ENCODE data around the gene CDCA7L.
A peak's percentile ranks its signal among the peaks of the same experiment; 100 is the strongest.

The CDCA7L gene

DNA sequence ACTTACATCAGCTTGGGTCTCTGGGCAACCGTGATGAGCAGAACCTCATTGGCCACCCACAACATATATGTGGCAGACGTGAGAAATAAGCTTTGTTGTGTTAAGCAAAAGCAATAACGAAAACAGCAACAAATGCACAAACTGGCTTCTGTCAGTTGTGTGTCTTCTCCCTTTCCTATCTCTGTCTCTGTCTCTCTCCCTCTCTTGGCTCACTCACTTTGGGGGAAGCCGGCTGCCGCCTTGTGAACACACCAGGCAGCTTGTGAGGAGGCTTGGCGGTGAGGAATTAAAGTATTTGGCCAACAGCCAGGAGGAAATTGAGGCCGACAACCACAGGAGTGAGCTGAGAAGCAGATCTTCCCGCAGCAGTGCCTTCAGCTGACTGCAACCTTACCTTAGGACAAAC is 21.9 kb upstream of the CDCA7L start:
- Histone ChIP-seq H3K4me3 (no peak overlapping the region), H4K20me1 (no peaks in the 10 kb centered on the region), H3K4me2 (peak overlapping the region; percentile 30 to 64 (median 55); a peak in 21 of 22 replicates), H3K36me3 (no peaks in the 10 kb centered on the region), H3K9ac (no peak overlapping the region), H3K4me1 (peaks cover 16 to 30% (median 24%) of the 10 kb centered on the region in 10 experiments), H3K27ac (no peak overlapping the region), H3K9me3 (replicated peaks in 1 of 11) (peaks cover 8 to 20% (median 16%) of the 10 kb centered on the region in 11 experiments; a peak in 21 of 22 replicates), H3K27me3 (no peaks in the 10 kb centered on the region)
- TF ChIP-seq Cebpa-rat (IDR thresholded peaks at IDR 0.05) = no peak

DNA sequence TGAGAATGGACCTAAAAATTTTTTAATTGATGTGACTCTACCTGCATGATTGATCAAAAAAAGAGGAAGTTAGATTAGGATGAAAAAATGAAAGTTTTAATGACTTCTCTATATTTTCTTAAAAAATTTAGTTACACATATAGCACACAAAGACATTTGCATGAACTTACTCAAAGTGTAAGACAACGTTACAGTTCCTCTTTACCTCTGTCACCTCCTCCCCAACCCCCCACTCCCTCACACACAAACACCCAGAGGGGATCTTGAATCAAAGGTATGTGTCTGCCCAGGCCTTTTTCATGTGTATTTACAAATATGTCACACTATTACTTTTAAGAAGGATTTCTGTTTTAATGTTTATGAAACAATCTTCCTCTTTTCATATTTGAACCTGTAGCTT is 20.6 kb upstream of the CDCA7L start:
- Histone ChIP-seq H3K4me1 (peaks cover 15 to 27% (median 21%) of the 10 kb centered on the region in 10 experiments), H3K36me3 (no peaks in the 10 kb centered on the region), H3K9ac (no peak overlapping the region), H4K20me1 (no peaks in the 10 kb centered on the region), H3K27me3 (no peaks in the 10 kb centered on the region), H3K4me3 (no peak overlapping the region), H3K9me3 (replicated peaks in 1 of 11) (peaks cover 0 to 7% (median 2%) of the 10 kb centered on the region in 11 experiments; a peak in 9 of 22 replicates), H3K27ac (no peak overlapping the region), H3K4me2 (peak overlapping the region in 6 of 11 experiments; percentile 9 to 55 (median 33); a peak in 6 of 22 replicates)
- TF ChIP-seq Cebpa-rat (IDR thresholded peaks at IDR 0.05) = no peak

DNA sequence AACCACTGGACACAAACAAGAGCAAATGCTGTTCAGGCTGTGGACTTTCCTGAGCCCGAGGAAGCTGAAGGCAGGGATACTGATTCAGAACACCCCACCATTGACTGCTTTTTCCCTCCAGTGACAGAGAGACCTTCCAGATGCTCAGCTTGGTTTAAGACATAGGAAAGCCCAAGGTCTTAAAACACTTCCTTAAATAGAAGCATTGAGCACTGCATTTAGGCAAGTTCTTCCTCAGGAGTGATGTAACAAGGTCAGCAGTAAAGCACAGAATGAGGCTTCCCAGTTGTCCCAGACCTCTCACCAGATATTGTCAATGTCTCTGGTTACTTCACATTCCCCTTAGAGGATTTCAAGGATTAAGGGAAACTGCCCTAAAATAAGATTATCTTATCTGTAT is 19.6 kb upstream of the CDCA7L start:
- no peak overlapping the region for H3K4me3 ChIP-seq
- peaks cover 15 to 27% (median 21%) of the 10 kb centered on the region in 10 experiments for H3K4me1 ChIP-seq
- H3K27ac ChIP-seq = no peak overlapping the region
- no peaks in the 10 kb centered on the region for H4K20me1 ChIP-seq
- no peak for TF ChIP-seq Cebpa-rat (IDR thresholded peaks at IDR 0.05)
- no peaks in the 10 kb centered on the region for H3K27me3 ChIP-seq
- no peak overlapping the region for H3K9ac ChIP-seq
- peaks cover 0 to 2% (median 0%) of the 10 kb centered on the region in 11 experiments; a peak in 1 of 22 replicates for H3K9me3 ChIP-seq (replicated peaks in 1 of 11)
- H3K36me3 ChIP-seq = no peaks in the 10 kb centered on the region
- H3K4me2 ChIP-seq = no peak overlapping the region

DNA sequence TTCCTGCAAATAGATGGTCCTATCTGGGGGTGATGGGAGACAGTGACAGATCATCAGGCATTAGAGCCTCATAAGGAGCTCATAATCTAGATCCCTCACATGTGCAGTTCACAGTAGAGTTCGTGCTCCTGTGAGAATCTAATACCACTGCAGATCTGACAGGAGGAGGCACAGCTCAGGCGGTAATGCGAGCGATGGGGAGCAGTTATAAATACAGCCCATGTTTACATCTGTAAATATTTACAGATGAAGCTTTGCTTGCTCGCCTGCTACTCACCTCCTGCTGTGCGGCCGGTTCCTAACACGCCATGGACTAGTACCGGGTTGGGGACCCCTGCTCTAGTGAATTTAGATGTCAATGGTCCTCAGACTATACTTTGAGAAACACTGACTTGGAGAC is 17.0 kb upstream of the CDCA7L start:
- Histone ChIP-seq H3K27ac (no peak overlapping the region), H3K4me1 (peaks cover 8 to 21% (median 15%) of the 10 kb centered on the region in 10 experiments), H3K36me3 (no peaks in the 10 kb centered on the region), H3K27me3 (no peaks in the 10 kb centered on the region), H3K9me3 (replicated peaks in 1 of 11) (no peaks in the 10 kb centered on the region), H3K9ac (no peak overlapping the region), H3K4me2 (no peak overlapping the region), H3K4me3 (no peak overlapping the region), H4K20me1 (no peaks in the 10 kb centered on the region)
- no peak for TF ChIP-seq Cebpa-rat (IDR thresholded peaks at IDR 0.05)

DNA sequence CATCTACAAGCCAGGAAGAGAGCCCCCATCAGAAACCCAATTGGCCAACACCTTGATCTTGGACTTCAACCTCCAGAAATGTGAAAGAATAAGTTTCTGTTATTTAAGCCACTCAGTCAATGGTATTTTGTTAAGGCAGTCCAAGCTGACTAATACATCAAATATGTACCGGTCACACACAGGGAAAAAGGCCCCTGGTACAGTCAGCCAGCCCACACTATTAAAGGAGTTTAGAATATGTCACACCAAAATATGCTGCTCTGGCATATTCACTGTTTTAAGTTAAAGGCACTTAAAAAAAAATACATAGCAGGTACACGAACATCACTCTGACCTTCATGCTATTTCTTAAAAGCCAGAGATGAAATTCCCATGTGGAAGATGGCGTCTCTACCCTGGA is 15.2 kb upstream of the CDCA7L start:
- Histone ChIP-seq H3K4me3 (no peak overlapping the region), H3K9me3 (replicated peaks in 1 of 11) (no peaks in the 10 kb centered on the region; a peak in 1 of 22 replicates), H3K4me2 (no peak overlapping the region), H3K9ac (no peak overlapping the region), H4K20me1 (no peaks in the 10 kb centered on the region), H3K27ac (no peak overlapping the region), H3K4me1 (peaks cover 0 to 5% (median 2%) of the 10 kb centered on the region in 10 experiments; a peak in 6 of 20 replicates), H3K36me3 (no peaks in the 10 kb centered on the region), H3K27me3 (no peaks in the 10 kb centered on the region)
- no peak for TF ChIP-seq Cebpa-rat (IDR thresholded peaks at IDR 0.05)

DNA sequence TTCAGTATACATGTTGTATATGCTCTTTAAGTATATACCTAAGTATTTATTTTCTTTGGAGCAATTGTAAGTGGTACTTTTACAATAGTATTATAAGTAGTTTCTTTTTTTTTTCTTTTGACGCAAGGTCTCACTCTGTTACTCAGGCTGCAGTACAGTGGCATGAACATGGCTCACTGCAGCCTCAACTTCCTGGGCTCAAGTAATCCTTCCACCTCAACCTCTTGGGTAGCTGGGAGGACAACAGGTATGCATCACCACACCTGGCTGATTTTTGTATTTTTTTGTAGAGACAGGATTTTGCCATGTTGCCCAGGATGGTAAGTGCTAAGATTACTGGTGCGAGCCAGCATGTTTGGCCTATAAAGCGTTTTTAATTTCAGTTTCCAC is 13.7 kb upstream of the CDCA7L start:
- Histone ChIP-seq H3K4me1 (no peaks in the 10 kb centered on the region), H3K9ac (no peak overlapping the region), H3K9me3 (replicated peaks in 1 of 11) (no peaks in the 10 kb centered on the region; a peak in 1 of 22 replicates), H3K4me3 (no peak overlapping the region), H3K27ac (no peak overlapping the region), H3K27me3 (no peaks in the 10 kb centered on the region), H3K36me3 (no peaks in the 10 kb centered on the region), H4K20me1 (no peaks in the 10 kb centered on the region), H3K4me2 (no peak overlapping the region)
- no peak for TF ChIP-seq Cebpa-rat (IDR thresholded peaks at IDR 0.05)

DNA sequence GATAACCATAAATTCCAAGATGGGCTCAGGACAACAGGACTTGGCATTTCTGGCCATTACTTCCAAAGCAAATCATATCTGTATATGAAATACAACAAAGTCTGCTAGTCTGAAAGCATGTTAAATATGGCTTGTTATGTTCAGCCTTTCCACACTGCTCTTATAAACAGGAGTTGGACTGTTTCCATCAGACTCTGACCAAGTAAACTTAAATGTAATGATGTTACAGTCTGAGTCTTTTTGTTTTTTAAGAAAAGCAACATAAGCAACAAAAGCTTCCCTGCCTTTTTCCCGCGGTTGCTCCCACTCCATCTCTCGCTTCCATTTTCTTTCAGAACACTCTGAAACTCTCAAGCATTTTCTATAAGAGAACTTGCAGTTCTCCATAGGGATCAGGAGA is 8.1 kb upstream of the CDCA7L start:
- no peak overlapping the region for H3K9ac ChIP-seq
- no peaks in the 10 kb centered on the region for H3K27me3 ChIP-seq
- no peaks in the 10 kb centered on the region for H3K36me3 ChIP-seq
- no peak for TF ChIP-seq Cebpa-rat (IDR thresholded peaks at IDR 0.05)
- no peaks in the 10 kb centered on the region for H3K4me1 ChIP-seq
- H3K4me3 ChIP-seq = no peak overlapping the region
- H3K9me3 ChIP-seq (replicated peaks in 1 of 11) = no peaks in the 10 kb centered on the region; a peak in 1 of 22 replicates
- no peaks in the 10 kb centered on the region for H4K20me1 ChIP-seq
- H3K27ac ChIP-seq = no peak overlapping the region
- H3K4me2 ChIP-seq = no peak overlapping the region

DNA sequence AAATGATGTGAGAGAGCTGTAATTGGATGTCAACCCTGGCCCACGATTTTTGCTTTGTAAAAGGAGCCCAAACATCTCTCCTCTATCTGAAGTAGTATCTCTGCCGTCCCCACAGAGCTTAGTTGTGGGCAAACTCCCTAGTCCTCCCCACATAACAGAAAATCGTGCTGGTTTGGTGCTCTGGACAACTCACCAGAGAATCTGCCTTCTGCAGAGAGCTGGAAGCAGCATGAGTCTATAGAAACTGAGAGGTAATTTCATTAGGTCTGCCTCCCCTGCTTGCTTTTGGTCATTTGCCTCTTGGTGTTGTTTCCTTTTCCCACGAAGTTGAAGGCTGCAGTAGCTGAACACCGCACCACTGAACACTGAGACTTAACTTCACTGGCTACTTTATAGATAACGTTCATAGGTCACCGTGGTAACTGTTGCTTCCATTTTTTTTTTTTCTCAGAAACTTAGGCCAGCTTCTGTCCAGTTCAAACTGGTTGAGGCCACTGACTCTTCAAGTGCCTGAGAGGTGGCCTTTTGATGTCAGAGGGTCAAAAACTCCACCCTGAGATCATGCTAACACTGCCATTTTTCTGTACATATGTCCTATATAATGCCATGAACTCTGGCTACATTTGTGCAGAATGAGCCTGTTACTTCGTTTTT is 3.3 kb upstream of the CDCA7L start:
- H3K27me3 ChIP-seq = no peaks in the 10 kb centered on the region
- no peak overlapping the region for H3K4me3 ChIP-seq
- H3K36me3 ChIP-seq = no peaks in the 10 kb centered on the region
- H3K9me3 ChIP-seq (replicated peaks in 1 of 11) = no peaks in the 10 kb centered on the region
- no peak for TF ChIP-seq Cebpa-rat (IDR thresholded peaks at IDR 0.05)
- no peak overlapping the region for H3K27ac ChIP-seq
- no peak overlapping the region for H3K9ac ChIP-seq
- H3K4me1 ChIP-seq = peaks cover 18 to 35% (median 31%) of the 10 kb centered on the region in 10 experiments
- H4K20me1 ChIP-seq = no peaks in the 10 kb centered on the region; a peak in 2 of 22 replicates
- H3K4me2 ChIP-seq = peak overlapping the region in 1 of 11 experiments; percentile 3; a peak in 1 of 22 replicates

DNA sequence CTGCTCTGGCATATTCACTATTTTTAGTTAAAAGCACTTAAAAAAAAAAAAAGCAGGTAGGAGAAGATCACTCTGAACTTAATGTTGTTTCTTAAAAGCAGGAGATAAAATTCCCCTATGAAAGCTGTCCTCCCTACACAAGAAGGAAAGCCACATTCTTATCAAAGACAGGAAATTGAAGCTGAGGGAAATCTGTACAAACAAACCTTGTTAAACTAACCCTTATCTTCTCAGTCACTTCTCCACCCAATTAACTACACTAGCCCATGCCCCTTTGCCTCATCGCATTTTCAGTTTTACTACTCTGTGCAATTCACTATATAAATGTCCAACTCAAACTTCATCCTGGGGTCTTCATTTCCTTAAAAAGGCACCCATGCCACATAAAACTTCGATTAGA is 2.7 kb upstream of the CDCA7L start:
- peak overlapping the region in 6 of 11 experiments; percentile 3 to 91 (median 90); a peak in 7 of 22 replicates for H3K4me2 ChIP-seq

DNA sequence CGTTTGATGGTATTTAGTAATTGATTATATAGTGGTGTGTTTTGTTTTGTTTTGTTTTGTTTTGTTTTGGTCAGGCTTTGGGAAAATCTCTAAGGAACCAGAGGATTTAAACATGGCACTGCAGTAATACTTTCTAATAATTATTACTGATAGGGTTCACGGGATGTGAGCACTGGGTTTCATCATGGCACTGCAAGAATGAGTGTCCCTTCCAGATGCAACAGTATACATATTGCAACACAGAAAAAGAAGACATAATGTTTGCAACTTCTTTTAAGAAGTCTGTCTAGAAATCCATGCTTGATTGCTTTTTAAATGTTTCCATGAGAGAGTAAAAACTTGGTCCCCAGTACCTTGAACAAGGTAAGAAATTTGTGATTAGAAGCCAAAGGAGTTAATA is 2.2 kb upstream of the CDCA7L start:
- Histone ChIP-seq H4K20me1 (peaks cover 0 to 6% (median 0%) of the 10 kb centered on the region in 11 experiments; a peak in 3 of 22 replicates), H3K36me3 (no peaks in the 10 kb centered on the region), H3K4me2 (peak overlapping the region in 10 of 11 experiments; percentile 3 to 97 (median 90); a peak in 12 of 22 replicates), H3K9ac (no peak overlapping the region), H3K27ac (no peak overlapping the region), H3K4me1 (peaks cover 29 to 45% (median 42%) of the 10 kb centered on the region in 10 experiments), H3K9me3 (replicated peaks in 1 of 11) (no peaks in the 10 kb centered on the region), H3K4me3 (no peak overlapping the region), H3K27me3 (no peaks in the 10 kb centered on the region)
- no peak for TF ChIP-seq Cebpa-rat (IDR thresholded peaks at IDR 0.05)

More for the DNA sequence above, 2.7 kb upstream of the CDCA7L start:
- no peak for TF ChIP-seq Cebpa-rat (IDR thresholded peaks at IDR 0.05)
- Histone ChIP-seq H4K20me1 (peaks cover 0 to 2% (median 0%) of the 10 kb centered on the region in 11 experiments; a peak in 3 of 22 replicates), H3K4me3 (no peak overlapping the region), H3K27ac (no peak overlapping the region), H3K4me1 (peaks cover 25 to 41% (median 37%) of the 10 kb centered on the region in 10 experiments), H3K27me3 (no peaks in the 10 kb centered on the region), H3K9me3 (replicated peaks in 1 of 11) (no peaks in the 10 kb centered on the region), H3K36me3 (no peaks in the 10 kb centered on the region), H3K9ac (no peak overlapping the region)
